NCI-H146 (cell line): ENCODE data around the gene ARID3C.

Source experiments
- DNase-seq: peaks from one replicate; lab custom pipeline; 2025; lab: John Stamatoyannopoulos, UW

The ARID3C gene

GRCh38 chr9:34628656-34629490, at the start of gene ARID3C:
TSS of gene ARID3C (minus strand) at chr9:34629066. CDS start at chr9:34628014, 1,052 bp downstream.
- peak; percentile 73 for DNase-seq

GRCh38 chr9:34675869-34676268, 47.0 kb upstream of the ARID3C start:
- DNase-seq: no peak

- peak; percentile 89 for DNase-seq
Measured at GRCh38 chr9:34675048-34675714, 46.3 kb upstream of the ARID3C start.

GRCh38 chr9:34674440-34674839, 45.6 kb upstream of the ARID3C start:
- no peak for DNase-seq

GRCh38 chr9:34671307-34671706, 42.4 kb upstream of the ARID3C start:
- no peak for DNase-seq

- no peak for DNase-seq
Measured at GRCh38 chr9:34669809-34670562, 41.1 kb upstream of the ARID3C start.

GRCh38 chr9:34665381-34666250, 36.8 kb upstream of the ARID3C start:
- DNase-seq: peak; percentile 98

GRCh38 chr9:34665067-34665380, 36.2 kb upstream of the ARID3C start:
- no peak for DNase-seq

GRCh38 chr9:34664281-34665066, 35.6 kb upstream of the ARID3C start:
- peak; percentile 65 for DNase-seq

- no peak for DNase-seq
Measured at GRCh38 chr9:34663303-34663605, 34.4 kb upstream of the ARID3C start.

- no peak for DNase-seq
Measured at GRCh38 chr9:34662526-34663302, 33.8 kb upstream of the ARID3C start, which contains the start of gene CCL27. TSS of gene CCL27 (minus strand) at chr9:34662657. CDS start at chr9:34662633, 24 bp downstream.

- DNase-seq: peak; percentile 32
Measured at GRCh38 chr9:34659592-34660253, 30.9 kb upstream of the ARID3C start.

GRCh38 chr9:34658461-34658860, 29.6 kb upstream of the ARID3C start:
- no peak for DNase-seq

- no peak for DNase-seq
Measured at GRCh38 chr9:34656992-34657391, 28.1 kb upstream of the ARID3C start.

- DNase-seq: no peak
Measured at GRCh38 chr9:34655394-34655793, 26.5 kb upstream of the ARID3C start.

- DNase-seq: no peak
Measured at GRCh38 chr9:34654323-34655051, 25.6 kb upstream of the ARID3C start.

GRCh38 chr9:34653151-34654072, 24.5 kb upstream of the ARID3C start:
- no peak for DNase-seq

GRCh38 chr9:34652602-34653000, 23.7 kb upstream of the ARID3C start:
- DNase-seq: no peak
